Thymus (tissue), 11 donors: ENCODE measurements around the gene NCOA7. TPM values are rescaled to one million over a fixed set of nuclear protein-coding genes. Genes with fewer than 3 reads are reported as not detected.

Experiments used
- DNase-seq, 9 donors: peaks; one replicate each; pipeline ENCODE4 v3.0.0-alpha.2; 2013; ENCODE audit warnings: low spot score in 9 of 9, low read depth in 6 of 9, missing footprints in 1 of 9
- H3K27ac ChIP-seq, 2 donors: one replicate each; pipeline ENCODE4 v1.5.1; 2013; ENCODE audit warnings: control low read depth in 1 of 2, low read depth in 1 of 2, low read length in 1 of 2, mild to moderate bottlenecking in 1 of 2, moderate library complexity in 1 of 2
- H3K27me3 ChIP-seq, 2 donors: one replicate each; pipeline ENCODE4 v1.5.1; 2013; ENCODE audit warnings: low read length in 1 of 2; ENCODE audit not compliant: control insufficient read depth in 2 of 2, insufficient read depth in 1 of 2
- H3K36me3 ChIP-seq, 2 donors: one replicate each; pipeline ENCODE4 v1.5.1; 2013; ENCODE audit warnings: low read length in 1 of 2, mild to moderate bottlenecking in 1 of 2, moderate library complexity in 1 of 2; ENCODE audit not compliant: control insufficient read depth in 2 of 2, insufficient read depth in 2 of 2
- H3K4me1 ChIP-seq, 2 donors: one replicate each; pipeline ENCODE4 v1.5.1; 2013; ENCODE audit warnings: low read length in 2 of 2; ENCODE audit not compliant: control insufficient read depth in 2 of 2, insufficient read depth in 2 of 2
- H3K4me3 ChIP-seq, 2 donors: one replicate each; pipeline ENCODE4 v1.5.1; 2013; ENCODE audit warnings: low read length in 2 of 2, control low read depth in 1 of 2, mild to moderate bottlenecking in 1 of 2
- H3K9me3 ChIP-seq, 2 donors: one replicate each; pipeline ENCODE4 v1.5.1; 2013; ENCODE audit warnings: low read length in 1 of 2, mild to moderate bottlenecking in 1 of 2; ENCODE audit not compliant: control insufficient read depth in 2 of 2, insufficient read depth in 1 of 2
- WGBS: extraction: QIAGEN DNeasy Blood & Tissue Kit; methylation state at CpG from one replicate; pipeline ENCODE4 v1.1.7; 2013; 5-methylcytosine and 5-hydroxymethylcytosine counted together
- polyA plus RNA-seq: library from polyadenylated mRNA; stranded (reverse); fragments of 200-250 nt; gene quantifications from one replicate; pipeline ENCODE4 v1.2.3, GENCODE V29; 2013
- total RNA-seq: library from RNA; stranded (reverse); fragments of 120-200 nt; gene quantifications from one replicate; pipeline ENCODE4 v1.2.4, GENCODE V29; 2013
- donor health status: healthy.

NCOA7 gene
- total and polyA plus RNA-seq, 2 donors: 8.4 to 15.8 TPM

GRCh38 chr6:125824946-125825771 is 34.4 kb downstream of the NCOA7 start:
- no peak for DNase-seq
- H3K9me3 ChIP-seq: no peaks in the 10 kb centered on the region
- no peaks in the 10 kb centered on the region for H3K27me3 ChIP-seq
- 94% methylated on average over 8 of the region's 8 CpGs for WGBS
- H3K4me1 ChIP-seq: peaks cover 0 to 8% of the 10 kb centered on the region in 2 donors
- H3K27ac ChIP-seq: no peak overlapping the region
- peaks cover 0 to 4% of the 10 kb centered on the region in 2 donors for H3K36me3 ChIP-seq
- no peak overlapping the region for H3K4me3 ChIP-seq

- H3K27ac ChIP-seq: no peak overlapping the region
- 92% methylated on average over 9 of the region's 9 CpGs for WGBS
- no peaks in the 10 kb centered on the region for H3K27me3 ChIP-seq
- peaks cover 0 to 11% of the 10 kb centered on the region in 2 donors for H3K4me1 ChIP-seq
- no peak for DNase-seq
- no peaks in the 10 kb centered on the region for H3K9me3 ChIP-seq
- no peaks in the 10 kb centered on the region for H3K36me3 ChIP-seq
- H3K4me3 ChIP-seq: no peak overlapping the region
Observed at GRCh38 chr6:125826695-125827463, 36.1 kb downstream of the NCOA7 start.

GRCh38 chr6:125827788-125828320 is 37.1 kb downstream of the NCOA7 start:
- 70% methylated on average over 2 of the region's 2 CpGs for WGBS

GRCh38 chr6:125828476-125829039 is 37.8 kb downstream of the NCOA7 start:
- 98% methylated on average over 2 of the region's 2 CpGs for WGBS
- H3K27me3 ChIP-seq: no peaks in the 10 kb centered on the region
- H3K4me1 ChIP-seq: peaks cover 0 to 18% of the 10 kb centered on the region in 2 donors

More at GRCh38 chr6:125827788-125828320, 37.1 kb downstream of the NCOA7 start:
- H3K9me3 ChIP-seq: no peaks in the 10 kb centered on the region
- peaks cover 0 to 17% of the 10 kb centered on the region in 2 donors for H3K4me1 ChIP-seq
- no peaks in the 10 kb centered on the region for H3K36me3 ChIP-seq
- DNase-seq: no peak
- no peak overlapping the region for H3K27ac ChIP-seq
- no peak overlapping the region for H3K4me3 ChIP-seq
- no peaks in the 10 kb centered on the region for H3K27me3 ChIP-seq

GRCh38 chr6:125829433-125829832 is 38.7 kb downstream of the NCOA7 start:
- Histone ChIP-seq H3K36me3 (no peaks in the 10 kb centered on the region), H3K27me3 (no peaks in the 10 kb centered on the region), H3K9me3 (no peaks in the 10 kb centered on the region), H3K4me1 (peaks cover 0 to 22% of the 10 kb centered on the region in 2 donors), H3K27ac (peak overlapping the region in 1 of 2 donors; percentile 43), H3K4me3 (no peak overlapping the region)
- peak in 8 of 9 donors; percentile 25 to 75 (median 32) for DNase-seq
- WGBS: 7% methylated on average over 4 of the region's 4 CpGs

More at GRCh38 chr6:125828476-125829039, 37.8 kb downstream of the NCOA7 start:
- H3K27ac ChIP-seq: no peak overlapping the region
- no peak overlapping the region for H3K4me3 ChIP-seq
- DNase-seq: no peak
- no peaks in the 10 kb centered on the region for H3K36me3 ChIP-seq
- H3K9me3 ChIP-seq: no peaks in the 10 kb centered on the region

GRCh38 chr6:125831659-125832058 is 40.9 kb downstream of the NCOA7 start:
- 69% methylated on average over 5 of the region's 5 CpGs for WGBS
- H3K4me1 ChIP-seq: peaks cover 0 to 24% of the 10 kb centered on the region in 2 donors
- H3K27ac ChIP-seq: no peak overlapping the region
- no peaks in the 10 kb centered on the region for H3K36me3 ChIP-seq
- H3K9me3 ChIP-seq: no peaks in the 10 kb centered on the region
- no peak overlapping the region for H3K4me3 ChIP-seq
- H3K27me3 ChIP-seq: no peaks in the 10 kb centered on the region
- DNase-seq: peak in 1 of 9 donors; percentile 39

- Histone ChIP-seq H3K36me3 (no peaks in the 10 kb centered on the region), H3K27me3 (no peaks in the 10 kb centered on the region), H3K9me3 (no peaks in the 10 kb centered on the region), H3K4me3 (no peak overlapping the region), H3K4me1 (peaks cover 0 to 24% of the 10 kb centered on the region in 2 donors), H3K27ac (peak overlapping the region in 1 of 2 donors; percentile 20)
- 72% methylated on average over 5 of the region's 5 CpGs for WGBS
- no peak for DNase-seq
Observed at GRCh38 chr6:125832391-125833117, 41.8 kb downstream of the NCOA7 start.

- 50% methylated on average over 2 of the region's 2 CpGs for WGBS
- H3K36me3 ChIP-seq: no peaks in the 10 kb centered on the region
- H3K4me1 ChIP-seq: peaks cover 0 to 18% of the 10 kb centered on the region in 2 donors
- DNase-seq: peak in 4 of 9 donors; percentile 15 to 64 (median 28)
- H3K4me3 ChIP-seq: no peak overlapping the region
- H3K27me3 ChIP-seq: no peaks in the 10 kb centered on the region
- H3K9me3 ChIP-seq: no peaks in the 10 kb centered on the region
- peak overlapping the region in 1 of 2 donors; percentile 28 for H3K27ac ChIP-seq
Observed at GRCh38 chr6:125834348-125834747, 43.6 kb downstream of the NCOA7 start.
